CD14-positive monocyte (primary cell): ENCODE results near the gene NTN5. TPM values are rescaled to one million over a fixed set of nuclear protein-coding genes. Genes with fewer than 3 reads are reported as not detected.

Experiments
- DNase-seq, 3 donors: peaks; one replicate each; pipeline ENCODE4 v3.0.0-alpha.2; 2011 to 2022
- H2AFZ ChIP-seq: 2 replicates; pipeline ENCODE4 v1.6.0; 2012; ENCODE audit warnings: mild to moderate bottlenecking, low read depth, low read length, inconsistent platforms; ENCODE audit not compliant: insufficient read depth, poor library complexity, severe bottlenecking
- H3K27ac ChIP-seq, 2 donors: 1 replicate in 1 of 2; 2 replicates in 1 of 2; pipeline ENCODE4 v1.5.1; 2012 to 2013; ENCODE audit warnings: low read length in 2 of 2, control low read depth in 1 of 2, inconsistent platforms in 1 of 2, low read depth in 1 of 2, mild to moderate bottlenecking in 1 of 2
- H3K27me3 ChIP-seq, 2 donors: one replicate each; pipeline versions ENCODE4 v1.6.0 to v1.6.1; 2011 to 2013; ENCODE audit warnings: low read length in 2 of 2; ENCODE audit not compliant: control insufficient read depth in 2 of 2, insufficient read depth in 2 of 2
- H3K36me3 ChIP-seq, 2 donors: replicated peaks in 1 of 2; 1 replicate in 1 of 2; 2 replicates in 1 of 2; pipeline versions ENCODE4 v1.5.1 to v1.6.1; 2012 to 2013; ENCODE audit warnings: low read length in 2 of 2, control low read depth in 1 of 2, inconsistent platforms in 1 of 2, mild to moderate bottlenecking in 1 of 2; ENCODE audit not compliant: insufficient read depth in 2 of 2, control insufficient read depth in 1 of 2
- H3K4me1 ChIP-seq, 2 donors: 1 replicate in 1 of 2; 2 replicates in 1 of 2; pipeline versions ENCODE4 v1.5.1 to v1.6.1; 2012 to 2013; ENCODE audit warnings: low read length in 2 of 2, control low read depth in 1 of 2, inconsistent platforms in 1 of 2, mild to moderate bottlenecking in 1 of 2, moderate library complexity in 1 of 2; ENCODE audit not compliant: insufficient read depth in 2 of 2, control insufficient read depth in 1 of 2
- H3K4me2 ChIP-seq: replicated peaks from 2 replicates; pipeline ENCODE3; 2012; ENCODE audit warnings: low read length, moderate library complexity, mild to moderate bottlenecking; ENCODE audit not compliant: poor library complexity, severe bottlenecking; ENCODE audit errors: extremely low read depth
- H3K4me3 ChIP-seq, 3 experiments: fragments of 200-600 bp in 1 of 3; sonication (generic) in 1 of 3; replicated peaks in 1 of 3; 1 replicate in 2 of 3; 2 replicates in 1 of 3; pipeline ENCODE4 v1.5.1; 2011 to 2013; ENCODE audit warnings: low read length in 3 of 3, mild to moderate bottlenecking in 3 of 3, control low read depth in 2 of 3, low read depth in 2 of 3, inconsistent platforms in 1 of 3, moderate library complexity in 1 of 3
- H3K79me2 ChIP-seq: 2 replicates; pipeline ENCODE4 v1.6.0; 2012; ENCODE audit warnings: mild to moderate bottlenecking, control low read depth, inconsistent platforms, low read length, moderate library complexity; ENCODE audit not compliant: insufficient read depth
- H3K9ac ChIP-seq: 2 replicates; pipeline ENCODE4 v1.6.0; 2017; ENCODE audit warnings: low read length, mild to moderate bottlenecking; ENCODE audit not compliant: insufficient read depth, poor library complexity, severe bottlenecking
- H3K9me3 ChIP-seq, 2 donors: replicated peaks in 1 of 2; 1 replicate in 1 of 2; 2 replicates in 1 of 2; pipeline versions ENCODE4 v1.5.1 to v1.6.1; 2012 to 2013; ENCODE audit warnings: low read length in 2 of 2, control low read depth in 1 of 2; ENCODE audit not compliant: control insufficient read depth in 1 of 2, insufficient read depth in 1 of 2
- H4K20me1 ChIP-seq: 2 replicates; pipeline ENCODE4 v1.6.0; 2012; ENCODE audit warnings: mild to moderate bottlenecking, low read length, control low read depth, moderate library complexity; ENCODE audit not compliant: insufficient read depth
- H3K27ac Mint-ChIP-seq, 7 donors: one replicate each; pipeline ENCODE4 v1.8.0; 2020; ENCODE audit warnings: mild to moderate bottlenecking in 7 of 7, mixed read lengths in 7 of 7, moderate library complexity in 6 of 7, inconsistent platforms in 2 of 7
- H3K27me3 Mint-ChIP-seq, 3 donors: one replicate each; pipeline ENCODE4 v1.8.0; 2021 to 2022; ENCODE audit warnings: low read depth in 3 of 3, mild to moderate bottlenecking in 3 of 3, mixed read lengths in 3 of 3, moderate library complexity in 3 of 3, inconsistent platforms in 1 of 3
- H3K36me3 Mint-ChIP-seq, 2 donors: one replicate each; pipeline ENCODE4 v1.8.0; 2020; ENCODE audit warnings: mixed read lengths in 2 of 2, inconsistent platforms in 1 of 2, mild to moderate bottlenecking in 1 of 2
- H3K4me1 Mint-ChIP-seq: one replicate; pipeline ENCODE4 v1.8.0; 2020; ENCODE audit warnings: mild to moderate bottlenecking, mixed read lengths
- H3K4me3 Mint-ChIP-seq, 2 donors: one replicate each; pipeline ENCODE4 v1.8.0; 2020; ENCODE audit warnings: mild to moderate bottlenecking in 2 of 2, mixed read lengths in 2 of 2, moderate library complexity in 1 of 2
- H3K9me3 Mint-ChIP-seq, 7 donors: one replicate each; pipeline ENCODE4 v1.8.0; 2020 to 2022; ENCODE audit warnings: mixed read lengths in 7 of 7, mild to moderate bottlenecking in 6 of 7, moderate library complexity in 6 of 7, inconsistent platforms in 2 of 7
- WGBS: methylation state at CpG from one replicate; pipeline ENCODE4 v1.1.5; 2013; ENCODE audit warnings: missing lambda C conversion rate; ENCODE audit not compliant: insufficient coverage; 5-methylcytosine and 5-hydroxymethylcytosine counted together
- intact Hi-C, 2 donors: fragments of 100-400 bp; cut with micrococcal nuclease; formaldehyde crosslinking; loops; one replicate each; pipeline versions ENCODE4 v1.15.0 to v1.15.1; 2023
- polyA plus RNA-seq, 3 donors: library from polyadenylated mRNA; depleted of rRNA in 1 of 3; unstranded in 2 of 3; stranded (reverse) in 1 of 3; fragments of 300-500 nt in 2 of 3; fragments of >200 nt in 1 of 3; fragmentation: Illumina TruSeq in 2 of 3; gene quantifications; 1 replicate in 2 of 3; 2 replicates in 1 of 3; pipeline ENCODE4 v1.2.3, GENCODE V29; 2012 to 2021
- TF ChIP-seq, protein P1 (sequence below): fragments of 200-600 bp; IDR thresholded peaks from one replicate; pipeline ENCODE4 v1.8.0; 2022; ENCODE audit warnings: antibody characterized with exemption, mild to moderate bottlenecking

Gene NTN5
- polyA plus RNA-seq, 3 donors = 0.44 TPM; not detected in 2

- no peak overlapping the region for H3K9ac ChIP-seq
- peaks cover 9 to 32% of the 10 kb centered on the region in 2 donors for H3K36me3 ChIP-seq
- Mint-ChIP-seq H3K9me3 (peaks cover 0 to 3% (median 0%) of the 10 kb centered on the region in 7 donors), H3K4me3 (peak overlapping the region in 1 of 2 donors; percentile 48), H3K36me3 (peaks cover 16 to 31% of the 10 kb centered on the region in 2 donors), H3K4me1 (peaks cover 49% of the 10 kb centered on the region), H3K27me3 (no peaks in the 10 kb centered on the region), H3K27ac (peak overlapping the region in 6 of 7 donors; percentile 37 to 97 (median 67))
- no peaks in the 10 kb centered on the region for H3K9me3 ChIP-seq
- intact Hi-C loops = no loop called here
- no peak overlapping the region for H2AFZ ChIP-seq
- H3K79me2 ChIP-seq = peaks cover 24% of the 10 kb centered on the region
- peaks cover 64 to 70% of the 10 kb centered on the region in 2 donors for H3K4me1 ChIP-seq
- H3K27ac ChIP-seq = no peak overlapping the region
- no peaks in the 10 kb centered on the region for H3K27me3 ChIP-seq
- H3K4me2 ChIP-seq = peak overlapping the region; percentile 77
- 77% methylated on average over 18 of the region's 24 CpGs for WGBS
- TF ChIP-seq, protein P1, sequence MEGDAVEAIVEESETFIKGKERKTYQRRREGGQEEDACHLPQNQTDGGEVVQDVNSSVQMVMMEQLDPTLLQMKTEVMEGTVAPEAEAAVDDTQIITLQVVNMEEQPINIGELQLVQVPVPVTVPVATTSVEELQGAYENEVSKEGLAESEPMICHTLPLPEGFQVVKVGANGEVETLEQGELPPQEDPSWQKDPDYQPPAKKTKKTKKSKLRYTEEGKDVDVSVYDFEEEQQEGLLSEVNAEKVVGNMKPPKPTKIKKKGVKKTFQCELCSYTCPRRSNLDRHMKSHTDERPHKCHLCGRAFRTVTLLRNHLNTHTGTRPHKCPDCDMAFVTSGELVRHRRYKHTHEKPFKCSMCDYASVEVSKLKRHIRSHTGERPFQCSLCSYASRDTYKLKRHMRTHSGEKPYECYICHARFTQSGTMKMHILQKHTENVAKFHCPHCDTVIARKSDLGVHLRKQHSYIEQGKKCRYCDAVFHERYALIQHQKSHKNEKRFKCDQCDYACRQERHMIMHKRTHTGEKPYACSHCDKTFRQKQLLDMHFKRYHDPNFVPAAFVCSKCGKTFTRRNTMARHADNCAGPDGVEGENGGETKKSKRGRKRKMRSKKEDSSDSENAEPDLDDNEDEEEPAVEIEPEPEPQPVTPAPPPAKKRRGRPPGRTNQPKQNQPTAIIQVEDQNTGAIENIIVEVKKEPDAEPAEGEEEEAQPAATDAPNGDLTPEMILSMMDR = no peak
- H4K20me1 ChIP-seq = peaks cover 24% of the 10 kb centered on the region
- peak overlapping the region in 1 of 3 experiments; percentile 62 for H3K4me3 ChIP-seq
- peak in 1 of 3 donors; percentile 8 for DNase-seq
Measured at GRCh38 chr19:48624791-48625723, 47.8 kb downstream of the NTN5 start.

- peaks cover 65 to 69% of the 10 kb centered on the region in 2 donors for H3K4me1 ChIP-seq
- WGBS = under 1% methylated on average over 26 of the region's 40 CpGs
- H3K9ac ChIP-seq = no peak overlapping the region
- H3K36me3 ChIP-seq = peaks cover 6 to 24% of the 10 kb centered on the region in 2 donors
- peaks cover 32% of the 10 kb centered on the region for H3K79me2 ChIP-seq
- Mint-ChIP-seq H3K36me3 (peaks cover 13 to 30% of the 10 kb centered on the region in 2 donors), H3K4me1 (peaks cover 56% of the 10 kb centered on the region), H3K9me3 (peaks cover 0 to 3% (median 0%) of the 10 kb centered on the region in 7 donors), H3K27ac (peak overlapping the region; percentile 90 to 98 (median 96)), H3K27me3 (no peaks in the 10 kb centered on the region), H3K4me3 (peak overlapping the region; percentile 66 to 87)
- H3K4me2 ChIP-seq = peak overlapping the region; percentile 77
- DNase-seq = peak; percentile 94 to 96 (median 94)
- peak overlapping the region; percentile 19 to 92 for H3K27ac ChIP-seq
- TF ChIP-seq, protein P1 = no peak
- H3K9me3 ChIP-seq = no peaks in the 10 kb centered on the region
- H3K27me3 ChIP-seq = no peaks in the 10 kb centered on the region
- H4K20me1 ChIP-seq = peaks cover 17% of the 10 kb centered on the region
- peak overlapping the region; percentile 47 for H2AFZ ChIP-seq
- peak overlapping the region in 2 of 3 experiments; percentile 34 to 62 for H3K4me3 ChIP-seq
- intact Hi-C loops = no loop called here
Measured at GRCh38 chr19:48624067-48624594, 48.7 kb downstream of the NTN5 start.
